CD4-positive, alpha-beta T cell (primary cell): ENCODE results near the gene KCNQ1. TPM values are rescaled to one million over a fixed set of nuclear protein-coding genes. Genes with fewer than 3 reads are reported as not detected.

Source experiments
- ATAC-seq: fragments of 200-7000 bp; cut with Tn5 transposase; one replicate; pipeline ENCODE4 v1.10.0; 2022; ENCODE audit warnings: mild to moderate bottlenecking; ENCODE audit not compliant: poor library complexity
- CTCF ChIA-PET: fragments of 350-600 bp; sonication (Branson Sonifier 250); formaldehyde crosslinking; loops from one replicate; lab custom pipeline; 2021; ENCODE audit warnings: antibody characterized with exemption, inconsistent platforms; lab: Charles Lee
- POLR2A ChIA-PET: fragments of 350-600 bp; sonication (Branson Sonifier 250); formaldehyde crosslinking; loops from one replicate; lab custom pipeline; 2021; ENCODE audit warnings: antibody characterized with exemption, inconsistent platforms; lab: Charles Lee
- DNase-seq, 14 experiments: peaks; one replicate each; pipeline ENCODE4 v3.0.0-alpha.2; 2013 to 2020; ENCODE audit warnings: mixed read lengths in 2 of 14
- H3K27ac ChIP-seq, 2 donors: one replicate each; pipeline versions ENCODE4 v1.5.1 to v1.7.0; 2013; ENCODE audit warnings: low read length in 2 of 2, low read depth in 1 of 2, mild to moderate bottlenecking in 1 of 2
- H3K27me3 ChIP-seq, 2 experiments: 1 replicate in 1 of 2; 2 replicates in 1 of 2; pipeline versions ENCODE4 v1.6.1 to v1.7.0; 2013; ENCODE audit warnings: low read length in 2 of 2, control low read depth in 1 of 2, mild to moderate bottlenecking in 1 of 2, moderate library complexity in 1 of 2; ENCODE audit not compliant: insufficient read depth in 2 of 2, control insufficient read depth in 1 of 2
- H3K36me3 ChIP-seq: one replicate; pipeline ENCODE4 v1.6.1; 2013; ENCODE audit warnings: low read length, control low read depth; ENCODE audit not compliant: insufficient read depth
- H3K4me1 ChIP-seq: one replicate; pipeline ENCODE4 v1.6.1; 2013; ENCODE audit warnings: low read length, control low read depth; ENCODE audit not compliant: insufficient read depth
- H3K4me3 ChIP-seq: one replicate; pipeline ENCODE4 v1.5.1; 2013; ENCODE audit warnings: mild to moderate bottlenecking, low read length, moderate library complexity
- H3K9me3 ChIP-seq, 2 experiments: 1 replicate in 1 of 2; 2 replicates in 1 of 2; pipeline versions ENCODE4 v1.6.1 to v1.7.0; 2013; ENCODE audit warnings: low read length in 2 of 2, mild to moderate bottlenecking in 2 of 2, control low read depth in 1 of 2, moderate library complexity in 1 of 2; ENCODE audit not compliant: control insufficient read depth in 1 of 2, insufficient read depth in 1 of 2
- H3K27ac Mint-ChIP-seq: one replicate; pipeline ENCODE4 v1.8.0; 2020; ENCODE audit warnings: mixed read lengths
- H3K27me3 Mint-ChIP-seq: one replicate; pipeline ENCODE4 v1.8.0; 2021; ENCODE audit warnings: mixed read lengths
- H3K36me3 Mint-ChIP-seq: one replicate; pipeline ENCODE4 v1.8.0; 2021; ENCODE audit warnings: low read depth, mixed read lengths
- H3K4me1 Mint-ChIP-seq: one replicate; pipeline ENCODE4 v1.8.0; 2021; ENCODE audit warnings: low read depth, mixed read lengths
- H3K4me3 Mint-ChIP-seq: one replicate; pipeline ENCODE4 v1.8.0; 2020; ENCODE audit warnings: mild to moderate bottlenecking, mixed read lengths
- H3K9me3 Mint-ChIP-seq: one replicate; pipeline ENCODE4 v1.8.0; 2020; ENCODE audit warnings: mixed read lengths
- CTCF ChIP-seq: fragments of 200-600 bp; IDR thresholded peaks from one replicate; pipeline ENCODE4 v1.8.0; 2022; ENCODE audit warnings: antibody characterized with exemption, mild to moderate bottlenecking
- intact Hi-C, 2 experiments: fragments of 100-400 bp; cut with DNase I in 1 of 2; cut with micrococcal nuclease in 1 of 2; formaldehyde crosslinking; loops; one replicate each; pipeline versions ENCODE4 v1.15.1 to v1.9.0; 2023 to 2025; cut with DNase I, micrococcal nuclease
- total RNA-seq, 174 experiments: library from RNA in 2 of 174; stranded (reverse) in 2 of 174; gene quantifications; one replicate each; pipeline ENCODE4 v1.2.3 and lab custom pipeline; 2021 to 2026

The KCNQ1 gene
- total RNA-seq, 2 experiments from 2014 or later, result 31.3 to 33.1 TPM

GRCh38 chr11:2422461-2423156 lies 22.2 kb upstream of the KCNQ1 start:
- no peaks in the 10 kb centered on the region for H3K9me3 Mint-ChIP-seq
- no peak for TF ChIP-seq CTCF
- H3K27me3 Mint-ChIP-seq, result no peaks in the 10 kb centered on the region
- peaks cover 14% of the 10 kb centered on the region for H3K4me1 ChIP-seq
- ATAC-seq (no peak), DNase-seq (no peak)
- no peaks in the 10 kb centered on the region for H3K36me3 ChIP-seq
- intact Hi-C loops, result no loop called here
- H3K4me3 ChIP-seq, result no peak overlapping the region
- ChIA-PET CTCF (interaction anchor here (2.4 kb wide), 1 partner anchor 110 kb away, joined by 19 read pairs; no protein-coding TSS in a partner anchor), POLR2A (no interaction called here)
- no peak overlapping the region for H3K27ac Mint-ChIP-seq
- no peaks in the 10 kb centered on the region for H3K36me3 Mint-ChIP-seq
- peaks cover 0 to 4% of the 10 kb centered on the region in 2 experiments for H3K9me3 ChIP-seq
- no peaks in the 10 kb centered on the region for H3K27me3 ChIP-seq
- no peaks in the 10 kb centered on the region for H3K4me1 Mint-ChIP-seq
- no peak overlapping the region for H3K27ac ChIP-seq
- no peak overlapping the region for H3K4me3 Mint-ChIP-seq

GRCh38 chr11:2423157-2424025 lies 21.4 kb upstream of the KCNQ1 start:
- intact Hi-C loops, result no loop called here
- Histone ChIP-seq H3K27me3 (no peaks in the 10 kb centered on the region), H3K9me3 (peaks cover 0 to 4% of the 10 kb centered on the region in 2 experiments), H3K4me3 (no peak overlapping the region), H3K36me3 (no peaks in the 10 kb centered on the region), H3K27ac (no peak overlapping the region), H3K4me1 (peaks cover 17% of the 10 kb centered on the region)
- Mint-ChIP-seq H3K9me3 (no peaks in the 10 kb centered on the region), H3K4me3 (no peak overlapping the region), H3K36me3 (no peaks in the 10 kb centered on the region), H3K27me3 (no peaks in the 10 kb centered on the region), H3K27ac (no peak overlapping the region), H3K4me1 (no peaks in the 10 kb centered on the region)
- no peak for TF ChIP-seq CTCF
- POLR2A ChIA-PET, result no interaction called here
- CTCF ChIA-PET, result no interaction called here
- peak in 1 of 14 experiments; percentile 33 for DNase-seq
- no peak for ATAC-seq

DNA sequence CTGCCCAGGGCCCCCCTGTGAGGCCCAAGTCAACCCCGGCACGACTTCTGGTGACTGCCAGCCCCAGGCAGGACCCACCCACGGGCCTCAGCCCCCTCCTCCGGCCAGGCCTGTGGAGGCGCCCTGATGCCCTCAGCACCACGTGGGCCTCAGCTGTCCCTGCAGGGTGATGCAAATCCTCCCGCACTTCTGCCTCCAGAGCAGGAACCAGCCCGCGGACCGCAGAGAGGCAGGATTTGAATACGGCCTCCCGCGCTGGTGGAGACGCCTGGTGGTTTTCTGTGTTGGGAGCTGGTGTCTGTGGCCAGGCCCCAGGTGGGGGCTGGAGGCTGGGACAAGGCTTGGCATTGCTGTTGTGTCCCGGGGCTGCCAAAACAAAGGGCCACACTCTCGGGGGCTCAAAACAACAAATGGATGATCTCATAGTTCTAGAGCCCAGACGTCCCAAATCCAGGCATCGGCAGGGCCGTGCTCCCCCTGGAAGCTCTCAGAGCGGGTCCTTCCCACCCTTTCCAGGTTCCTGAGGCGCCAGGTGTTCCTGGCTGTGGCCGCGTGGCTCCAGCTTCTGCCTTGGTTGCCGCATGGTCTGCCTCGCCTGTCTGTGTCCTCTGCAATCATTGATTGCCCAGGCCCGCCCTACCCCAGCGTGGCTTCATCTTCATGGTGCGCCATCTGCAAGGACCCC lies 19.9 kb upstream of the KCNQ1 start:
- POLR2A ChIA-PET, result interaction anchor here (1.0 kb wide), 1 partner anchor 460 kb away, joined by 3 read pairs; no protein-coding TSS in a partner anchor
- Histone ChIP-seq H3K36me3 (no peaks in the 10 kb centered on the region), H3K4me1 (peaks cover 14% of the 10 kb centered on the region), H3K9me3 (peaks cover 0 to 4% of the 10 kb centered on the region in 2 experiments), H3K27me3 (no peaks in the 10 kb centered on the region), H3K4me3 (no peak overlapping the region), H3K27ac (no peak overlapping the region)
- Mint-ChIP-seq H3K27me3 (no peaks in the 10 kb centered on the region), H3K4me3 (no peak overlapping the region), H3K9me3 (no peaks in the 10 kb centered on the region), H3K4me1 (no peaks in the 10 kb centered on the region), H3K27ac (no peak overlapping the region), H3K36me3 (no peaks in the 10 kb centered on the region)
- no peak for DNase-seq
- no peak for TF ChIP-seq CTCF
- ATAC-seq, result no peak
- intact Hi-C loops, result no loop called here
- CTCF ChIA-PET, result interaction anchor here (4.3 kb wide), 1 partner anchor 107 kb away, joined by 46 read pairs; no protein-coding TSS in a partner anchor
